H1 (cell line): ENCODE measurements around the gene STK33. TPM values are rescaled to one million over a fixed set of nuclear protein-coding genes. Genes with fewer than 3 reads are reported as not detected.

ENCODE experiments used
- ATF2 ChIP-seq: IDR thresholded peaks from 2 replicates; pipeline ENCODE4 v1.6.1; 2012; ENCODE audit warnings: low read length, inconsistent platforms
- CBX8 ChIP-seq: fragments of 300-800, 300-1000 bp; sonication (generic); IDR thresholded peaks from 2 replicates; pipeline ENCODE4 v1.7.1; 2016; ENCODE audit warnings: low read depth, low read length, borderline replicate concordance
- CHD7 ChIP-seq: fragments of 300-600 bp; sonication (generic); IDR thresholded peaks from 2 replicates; pipeline ENCODE4 v1.7.1; 2012; ENCODE audit warnings: low read length, moderate library complexity, mild to moderate bottlenecking, inconsistent platforms; ENCODE audit not compliant: insufficient replicate concordance
- EZH2 ChIP-seq: fragments of 200-600 bp; sonication (generic); IDR thresholded peaks from 2 replicates; pipeline ENCODE4 v1.7.1; 2012; ENCODE audit warnings: low read depth, mild to moderate bottlenecking, moderate library complexity, low read length, inconsistent platforms; ENCODE audit not compliant: severe bottlenecking
- KDM4A ChIP-seq: IDR thresholded peaks from one replicate; pipeline ENCODE4 v1.7.1; 2012; ENCODE audit warnings: low read depth, mild to moderate bottlenecking, moderate library complexity, low read length, inconsistent platforms; ENCODE audit not compliant: severe bottlenecking
- RAD21 ChIP-seq, 2 experiments: IDR thresholded peaks in 1 of 2; conservative IDR thresholded peaks in 1 of 2; 2 replicates each; pipeline ENCODE4 v1.6.1; 2011; ENCODE audit warnings: low read depth in 2 of 2, low read length in 2 of 2, improper control_type of control experiment in 1 of 2, inconsistent platforms in 1 of 2, mild to moderate bottlenecking in 1 of 2, moderate library complexity in 1 of 2
- RNF2 ChIP-seq: fragments of 200-900, 300-1000 bp; sonication (generic); IDR thresholded peaks from 2 replicates; pipeline ENCODE4 v1.7.1; 2016; ENCODE audit warnings: borderline replicate concordance, low read depth, mild to moderate bottlenecking, antibody characterized with exemption, low read length; ENCODE audit not compliant: poor library complexity, severe bottlenecking; ENCODE audit errors: missing control alignments
- TAF7 ChIP-seq: optimal IDR thresholded peaks from 2 replicates; pipeline ENCODE3; 2011; ENCODE audit warnings: low read depth, mild to moderate bottlenecking, inconsistent platforms, low read length, moderate library complexity, borderline replicate concordance
- polyA plus RNA-seq, 7 experiments: library from polyadenylated mRNA; depleted of rRNA in 3 of 7; stranded (reverse) in 5 of 7; unstranded in 2 of 7; fragments of >200 nt in 5 of 7; fragments of 200-250 nt in 2 of 7; gene quantifications; 1 replicate in 5 of 7; 2 replicates in 1 of 7; 4 replicates in 1 of 7; pipeline versions ENCODE4 v1.2.1 to v1.2.3, GENCODE V29; 2011 to 2013; ENCODE audit warnings: missing spikeins in 2 of 7, mixed read lengths in 2 of 7
- total RNA-seq: library from RNA; stranded (reverse); fragmentation: NEBNext Ultra II Directional; extraction: Animal tissue kit (Norgen Biotek cat#: 25700); gene quantifications from 2 replicates; pipeline ENCODE4 v1.2.1, GENCODE V29; 2021

The STK33 gene
- total and polyA plus RNA-seq, 2 of the 8 experiments (the other 6 are each of a cell fraction or from before 2014, with no cell fraction given) = 8.8 to 25.1 TPM

DNA sequence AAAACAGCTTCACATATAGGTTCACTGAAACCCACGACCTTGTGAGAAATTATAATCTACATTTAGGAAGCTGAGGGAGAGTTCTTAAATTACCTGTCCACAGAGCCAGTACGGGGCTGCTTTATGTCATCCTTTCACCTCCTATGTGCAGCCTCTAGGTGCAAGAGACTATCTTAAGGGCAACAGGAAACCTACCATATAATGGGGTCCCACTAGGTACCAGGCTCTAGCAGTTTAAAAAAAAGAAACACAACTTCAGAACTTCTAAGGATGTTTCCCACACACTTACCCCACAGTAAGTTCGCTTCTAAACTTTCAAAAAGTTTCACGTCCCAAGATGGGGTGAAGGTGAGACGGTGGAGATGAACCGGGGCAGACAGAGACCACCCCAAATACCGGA lies 573 bp downstream of the STK33 start (continued):
- TF ChIP-seq CHD7 (no peak), TAF7 (no peak), ATF2 (no peak), RNF2 (no peak), EZH2 (no peak), KDM4A (no peak), CBX8 (no peak), RAD21 (IDR thresholded peaks at IDR 0.05 in 1 of 2, conservative IDR thresholded peaks at IDR 0.05 in 1 of 2; ENCODE audit: low read depth in 2 of 2, low read length in 2 of 2) (no peak)
